H1 (cell line): ENCODE results near the gene GLOD4. TPM values are rescaled to one million over a fixed set of nuclear protein-coding genes. Genes with fewer than 3 reads are reported as not detected.
"Not testable (repeated sequence)": the region's sequence is repeated elsewhere in the genome, so short reads cannot be mapped to it uniquely, and the experiment has no call there.

Experiments used
- CTCF ChIA-PET: fragments of 300-600 bp; sonication (Branson Sonifier 250); formaldehyde crosslinking; loops from one replicate; lab custom pipeline; 2021; ENCODE audit not compliant: partially characterized antibody; lab: Charles Lee
- POLR2A ChIA-PET: fragments of 300-600 bp; sonication (Branson Sonifier 250); formaldehyde crosslinking; loops from one replicate; lab custom pipeline; 2021; ENCODE audit warnings: inconsistent platforms; ENCODE audit not compliant: partially characterized antibody; lab: Charles Lee
- DNase-seq, 2 experiments: peaks; one replicate each; pipeline versions ENCODE4 v3.0.0 to v3.0.0-alpha.2; 2010 to 2022; ENCODE audit warnings: low spot score in 2 of 2, low read depth in 1 of 2, mixed read lengths in 1 of 2
- FAIRE-seq: peaks from 2 replicates; lab custom pipeline; 2011; peaks lifted over from hg19 to GRCh38; lab: Jason Lieb, UNC
- H2AFZ ChIP-seq: 2 replicates; pipeline ENCODE4 v1.8.1; 2012; ENCODE audit warnings: low read length, inconsistent platforms
- H2AK5ac ChIP-seq: 2 replicates; pipeline ENCODE4 v1.6.1; 2013; ENCODE audit warnings: low read depth, low read length
- H2BK120ac ChIP-seq: replicated peaks from 2 replicates; pipeline ENCODE3; 2013; ENCODE audit warnings: low read depth, low read length, inconsistent platforms
- H2BK12ac ChIP-seq: 2 replicates; pipeline ENCODE4 v1.6.1; 2013; ENCODE audit warnings: low read depth, low read length
- H2BK15ac ChIP-seq: 2 replicates; pipeline ENCODE4 v1.6.1; 2013; ENCODE audit warnings: low read length
- H2BK20ac ChIP-seq: 2 replicates; pipeline ENCODE4 v1.6.1; 2013; ENCODE audit warnings: low read length
- H2BK5ac ChIP-seq: 2 replicates; pipeline ENCODE4 v1.6.1; 2013; ENCODE audit warnings: low read depth, low read length
- H3K14ac ChIP-seq: 2 replicates; pipeline ENCODE4 v1.6.1; 2013; ENCODE audit warnings: inconsistent platforms; ENCODE audit not compliant: insufficient read length
- H3K18ac ChIP-seq: 2 replicates; pipeline ENCODE4 v1.6.1; 2013; ENCODE audit warnings: low read length; ENCODE audit errors: extremely low read depth
- H3K23ac ChIP-seq: 2 replicates; pipeline ENCODE4 v1.6.1; 2013; ENCODE audit warnings: inconsistent platforms; ENCODE audit not compliant: insufficient read length
- H3K23me2 ChIP-seq: 2 replicates; pipeline ENCODE4 v1.6.1; 2013; ENCODE audit warnings: low read depth, low read length
- H3K27ac ChIP-seq: 2 replicates; pipeline ENCODE4 v1.6.1; 2011; ENCODE audit warnings: low read depth, low read length, inconsistent platforms
- H3K27me3 ChIP-seq, 4 experiments: replicated peaks in 1 of 4; 1 replicate in 1 of 4; 2 replicates in 3 of 4; pipeline versions ENCODE4 v1.6.1 to v1.8.1; 2011 to 2013; ENCODE audit warnings: low read length in 3 of 4, mild to moderate bottlenecking in 3 of 4, inconsistent platforms in 2 of 4, mixed read lengths in 2 of 4, moderate library complexity in 1 of 4; ENCODE audit not compliant: control insufficient read depth in 3 of 4, insufficient read depth in 3 of 4; ENCODE audit errors: extremely low read depth in 1 of 4
- H3K36me3 ChIP-seq, 4 experiments: 2 replicates each; pipeline versions ENCODE4 v1.6.1 to v1.8.1; 2011 to 2013; ENCODE audit warnings: mild to moderate bottlenecking in 4 of 4, low read length in 3 of 4, moderate library complexity in 2 of 4, control low read depth in 1 of 4, inconsistent platforms in 1 of 4; ENCODE audit not compliant: insufficient read depth in 4 of 4, control insufficient read depth in 2 of 4
- H3K4ac ChIP-seq: replicated peaks from 2 replicates; pipeline ENCODE3; 2013; ENCODE audit warnings: low read length, low read depth, mixed read lengths, inconsistent platforms; ENCODE audit not compliant: insufficient read length
- H3K4me1 ChIP-seq, 4 experiments: replicated peaks in 1 of 4; 1 replicate in 1 of 4; 2 replicates in 3 of 4; pipeline versions ENCODE4 v1.6.1 to v1.8.1; 2011 to 2013; ENCODE audit warnings: low read length in 3 of 4, inconsistent platforms in 2 of 4, mixed read lengths in 1 of 4; ENCODE audit not compliant: insufficient read depth in 4 of 4, control insufficient read depth in 3 of 4
- H3K4me2 ChIP-seq, 2 experiments: 2 replicates each; pipeline versions ENCODE4 v1.6.1 to v1.8.1; 2011 to 2013; ENCODE audit warnings: low read depth in 2 of 2, low read length in 2 of 2, control low read depth in 1 of 2, inconsistent platforms in 1 of 2, mild to moderate bottlenecking in 1 of 2; ENCODE audit not compliant: insufficient read depth in 1 of 2
- H3K4me3 ChIP-seq, 4 experiments: fragments of 200-600, 300-600 bp in 1 of 4; sonication (generic), shearing (Covaris generic), sonication (Bioruptor Twin) in 1 of 4; 2 replicates each; pipeline versions ENCODE4 v1.5.1 to v1.8.1; 2011 to 2016; ENCODE audit warnings: low read length in 4 of 4, low read depth in 3 of 4, control low read depth in 2 of 4, inconsistent platforms in 2 of 4, mild to moderate bottlenecking in 2 of 4, mixed read lengths in 1 of 4, moderate library complexity in 1 of 4; ENCODE audit not compliant: insufficient read depth in 2 of 4; ENCODE audit errors: extremely low read depth in 1 of 4
- H3K56ac ChIP-seq: replicated peaks from 2 replicates; pipeline ENCODE3; 2013; ENCODE audit warnings: low read depth, mild to moderate bottlenecking, mixed read lengths, low read length, inconsistent platforms; ENCODE audit not compliant: insufficient read length
- H3K79me1 ChIP-seq: 2 replicates; pipeline ENCODE4 v1.6.1; 2013; ENCODE audit warnings: low read depth, low read length, control low read depth
- H3K79me2 ChIP-seq, 2 experiments: 2 replicates each; pipeline versions ENCODE4 v1.6.1 to v1.8.1; 2012 to 2013; ENCODE audit warnings: low read length in 2 of 2, mild to moderate bottlenecking in 2 of 2, inconsistent platforms in 1 of 2; ENCODE audit not compliant: insufficient read depth in 2 of 2, control insufficient read depth in 1 of 2
- H3K9ac ChIP-seq, 4 experiments: replicated peaks in 1 of 4; 1 replicate in 1 of 4; 2 replicates in 3 of 4; pipeline versions ENCODE4 v1.6.1 to v1.8.1; 2011 to 2013; ENCODE audit warnings: low read depth in 3 of 4, low read length in 3 of 4, control low read depth in 2 of 4, mild to moderate bottlenecking in 2 of 4, moderate library complexity in 2 of 4, inconsistent platforms in 1 of 4; ENCODE audit errors: extremely low read depth in 1 of 4
- H3K9me3 ChIP-seq, 2 experiments: 2 replicates each; pipeline versions ENCODE4 v1.6.1 to v1.8.1; 2012 to 2013; ENCODE audit warnings: mild to moderate bottlenecking in 2 of 2, moderate library complexity in 2 of 2, control low read depth in 1 of 2, inconsistent platforms in 1 of 2, low read depth in 1 of 2, low read length in 1 of 2, mixed read lengths in 1 of 2; ENCODE audit not compliant: insufficient read depth in 2 of 2
- H4K20me1 ChIP-seq, 2 experiments: replicated peaks in 1 of 2; 2 replicates each; pipeline versions ENCODE3 to v1.8.1; 2011 to 2013; ENCODE audit warnings: inconsistent platforms in 2 of 2, low read length in 2 of 2, mild to moderate bottlenecking in 1 of 2; ENCODE audit not compliant: insufficient read depth in 2 of 2, control insufficient read depth in 1 of 2
- H4K5ac ChIP-seq: 2 replicates; pipeline ENCODE4 v1.6.1; 2013; ENCODE audit warnings: low read length, low read depth, mixed read lengths, inconsistent platforms; ENCODE audit not compliant: insufficient read length
- H4K8ac ChIP-seq: 2 replicates; pipeline ENCODE4 v1.8.0; 2013; ENCODE audit warnings: mild to moderate bottlenecking, moderate library complexity, low read length, inconsistent platforms; ENCODE audit not compliant: insufficient read depth; ENCODE audit errors: extremely low read depth
- H4K91ac ChIP-seq: replicated peaks from 2 replicates; pipeline ENCODE3; 2013; ENCODE audit warnings: low read length, mixed read lengths, inconsistent platforms; ENCODE audit not compliant: insufficient read length
- WGBS, 2 experiments: shearing (Covaris generic) in 1 of 2; methylation state at CpG; one replicate each; pipeline versions ENCODE4 v1.1.6 to v1.1.7; 2013 to 2015; ENCODE audit warnings: low lambda C conversion rate in 2 of 2, mixed read lengths in 2 of 2, inconsistent platforms in 1 of 2, low coverage in 1 of 2, missing lambda C conversion rate in 1 of 2; ENCODE audit not compliant: insufficient replicate concordance in 2 of 2, insufficient coverage in 1 of 2, insufficient read length in 1 of 2; ENCODE audit errors: extremely low coverage in 1 of 2, missing lambda C conversion rate in 1 of 2; 5-methylcytosine and 5-hydroxymethylcytosine counted together
- polyA plus RNA-seq, 7 experiments: library from polyadenylated mRNA; depleted of rRNA in 3 of 7; stranded (reverse) in 5 of 7; unstranded in 2 of 7; fragments of >200 nt in 5 of 7; fragments of 200-250 nt in 2 of 7; gene quantifications; 1 replicate in 5 of 7; 2 replicates in 1 of 7; 4 replicates in 1 of 7; pipeline versions ENCODE4 v1.2.1 to v1.2.3, GENCODE V29; 2011 to 2013; ENCODE audit warnings: missing spikeins in 2 of 7, mixed read lengths in 2 of 7
- total RNA-seq: library from RNA; stranded (reverse); fragmentation: NEBNext Ultra II Directional; extraction: Animal tissue kit (Norgen Biotek cat#: 25700); gene quantifications from 2 replicates; pipeline ENCODE4 v1.2.1, GENCODE V29; 2021

GLOD4 gene
- total and polyA plus RNA-seq, 2 of the 8 experiments (the other 6 are each of a cell fraction or from before 2014, with no cell fraction given) = 36.8 to 81.3 TPM

- H3K4me1 ChIP-seq = peaks cover 2 to 11% (median 6%) of the 10 kb centered on the region in 4 experiments; a peak in 6 of 7 replicates
- not testable (repeated sequence) for H3K23ac ChIP-seq, H3K14ac ChIP-seq, H3K4me3 ChIP-seq, H4K8ac ChIP-seq, H2AK5ac ChIP-seq, H3K9me3 ChIP-seq, H3K9ac ChIP-seq, H2AFZ ChIP-seq, H3K27ac ChIP-seq, H2BK5ac ChIP-seq, H4K91ac ChIP-seq, H3K4ac ChIP-seq, FAIRE-seq, H2BK15ac ChIP-seq, H3K27me3 ChIP-seq, H3K4me2 ChIP-seq, H4K5ac ChIP-seq, H3K56ac ChIP-seq, H2BK12ac ChIP-seq, H2BK120ac ChIP-seq, H2BK20ac ChIP-seq, H3K18ac ChIP-seq, DNase-seq
- ChIA-PET CTCF (interaction anchor here (2.2 kb wide), 1 partner anchor 247 kb away, joined by 6 read pairs; the partner anchor contains the start of gene TIMM22), POLR2A (interaction anchor here (5.1 kb wide), 1 partner anchor 12 kb away, joined by 44 read pairs; no protein-coding TSS in a partner anchor)
- peaks cover 22% of the 10 kb centered on the region for H3K79me1 ChIP-seq
- peaks cover 11% of the 10 kb centered on the region for H3K23me2 ChIP-seq
- peaks cover 3 to 47% of the 10 kb centered on the region in 2 experiments; a peak in 3 of 4 replicates for H3K79me2 ChIP-seq
- peaks cover 3 to 28% of the 10 kb centered on the region in 2 experiments for H4K20me1 ChIP-seq
- H3K36me3 ChIP-seq = peaks cover 26 to 48% (median 36%) of the 10 kb centered on the region in 4 experiments
- 76% methylated on average over 7 of the region's 7 CpGs; no CpG with 5 or more reads in 1 of the 2 experiments for WGBS, 2 experiments
Observed at GRCh38 chr17:749359-749758, 32.7 kb downstream of the GLOD4 start.

DNA sequence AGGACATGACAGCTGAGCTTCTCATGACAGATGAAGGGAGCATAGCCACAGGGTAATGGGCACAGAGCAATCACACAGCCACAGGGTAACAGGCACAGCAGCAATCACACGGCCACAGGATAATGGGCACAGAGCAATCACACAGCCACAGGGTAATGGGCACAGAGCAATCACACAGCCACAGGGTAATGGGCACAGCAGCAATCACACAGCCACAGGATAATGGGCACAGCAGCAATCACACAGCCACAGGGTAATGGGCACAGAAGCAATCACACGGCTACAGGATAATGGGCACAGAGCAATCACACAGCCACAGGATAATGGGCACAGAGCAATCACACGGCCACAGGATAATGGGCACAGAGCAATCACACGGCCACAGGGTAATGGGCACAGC, 33.5 kb downstream of the GLOD4 start:
- H2BK120ac ChIP-seq, H3K9ac ChIP-seq, H4K8ac ChIP-seq, H2BK12ac ChIP-seq, H3K9me3 ChIP-seq, H3K23ac ChIP-seq, DNase-seq, H2BK5ac ChIP-seq, H3K27me3 ChIP-seq, H2AK5ac ChIP-seq, H3K14ac ChIP-seq, FAIRE-seq, H3K4ac ChIP-seq, H4K5ac ChIP-seq, H3K56ac ChIP-seq, H2AFZ ChIP-seq, H3K18ac ChIP-seq, H3K27ac ChIP-seq, H3K4me2 ChIP-seq, CTCF ChIA-PET, H3K4me3 ChIP-seq, H4K91ac ChIP-seq, H2BK15ac ChIP-seq, H2BK20ac ChIP-seq: not testable (repeated sequence)
- H3K79me1 ChIP-seq = peaks cover 22% of the 10 kb centered on the region
- 98% methylated on average over 4 of the region's 4 CpGs; no CpG with 5 or more reads in 1 of the 2 experiments for WGBS, 2 experiments
- peaks cover 11% of the 10 kb centered on the region for H3K23me2 ChIP-seq
- peaks cover 30 to 55% (median 41%) of the 10 kb centered on the region in 4 experiments for H3K36me3 ChIP-seq
- peaks cover 3 to 47% of the 10 kb centered on the region in 2 experiments; a peak in 3 of 4 replicates for H3K79me2 ChIP-seq
- peaks cover 2 to 11% (median 6%) of the 10 kb centered on the region in 4 experiments; a peak in 6 of 7 replicates for H3K4me1 ChIP-seq
- POLR2A ChIA-PET = interaction anchor here (1.2 to 3.9 kb wide), 3 partner anchors 12 to 33 kb away, joined by 4 to 15 read pairs (median 8); no protein-coding TSS in a partner anchor
- peaks cover 3 to 28% of the 10 kb centered on the region in 2 experiments for H4K20me1 ChIP-seq
